Prostate gland (tissue), 2 donors: Measurements from ENCODE around the gene NDST1.

Experiments used
- POLR2A ChIP-seq: fragments of 450-650 bp; IDR thresholded peaks from one replicate; pipeline ENCODE4 v1.6.1; 2016; ENCODE audit warnings: antibody characterized with exemption, mild to moderate bottlenecking
- POLR2AphosphoS5 ChIP-seq: sonication (generic); formaldehyde crosslinking; IDR thresholded peaks from one replicate; pipeline ENCODE4 v1.6.1; 2017; ENCODE audit warnings: antibody characterized with exemption
- TF ChIP-seq, protein P1 (sequence below), 4 experiments: fragments of 200-600 bp in 2 of 4; fragments of 450-650 bp in 2 of 4; sonication (generic) in 2 of 4; IDR thresholded peaks; 1 replicate in 3 of 4; 2 replicates in 1 of 4; pipeline ENCODE4 v1.5.1; 2016 to 2019; ENCODE audit warnings: antibody characterized with exemption in 4 of 4, mild to moderate bottlenecking in 2 of 4, moderate library complexity in 2 of 4

DNA sequence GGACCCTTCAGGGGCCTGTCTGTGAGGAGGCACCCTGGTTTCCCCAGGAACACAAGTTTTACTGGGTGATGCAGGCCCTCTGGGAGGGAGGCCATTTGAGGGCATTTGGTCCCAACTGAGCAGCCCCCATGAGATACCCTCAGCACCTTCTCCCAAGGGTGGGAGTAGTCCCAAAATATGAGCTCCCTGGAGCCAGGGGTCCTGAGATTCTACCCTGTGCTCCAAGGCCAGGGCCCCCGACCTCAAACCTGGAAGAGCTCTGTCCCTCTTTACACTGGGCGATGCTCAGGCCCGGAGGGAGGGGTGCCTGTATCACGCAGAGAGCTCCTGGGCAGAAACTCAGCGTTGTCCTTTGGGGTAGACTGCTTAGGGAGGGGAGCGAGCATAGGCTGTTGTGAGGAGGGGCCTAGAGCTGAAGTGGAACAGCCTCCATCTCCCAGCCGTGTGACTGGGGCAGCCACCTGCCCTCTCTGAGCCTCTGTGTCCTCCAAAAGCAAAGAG is 68.6 kb downstream of the NDST1 start:
- TF ChIP-seq, protein P1, sequence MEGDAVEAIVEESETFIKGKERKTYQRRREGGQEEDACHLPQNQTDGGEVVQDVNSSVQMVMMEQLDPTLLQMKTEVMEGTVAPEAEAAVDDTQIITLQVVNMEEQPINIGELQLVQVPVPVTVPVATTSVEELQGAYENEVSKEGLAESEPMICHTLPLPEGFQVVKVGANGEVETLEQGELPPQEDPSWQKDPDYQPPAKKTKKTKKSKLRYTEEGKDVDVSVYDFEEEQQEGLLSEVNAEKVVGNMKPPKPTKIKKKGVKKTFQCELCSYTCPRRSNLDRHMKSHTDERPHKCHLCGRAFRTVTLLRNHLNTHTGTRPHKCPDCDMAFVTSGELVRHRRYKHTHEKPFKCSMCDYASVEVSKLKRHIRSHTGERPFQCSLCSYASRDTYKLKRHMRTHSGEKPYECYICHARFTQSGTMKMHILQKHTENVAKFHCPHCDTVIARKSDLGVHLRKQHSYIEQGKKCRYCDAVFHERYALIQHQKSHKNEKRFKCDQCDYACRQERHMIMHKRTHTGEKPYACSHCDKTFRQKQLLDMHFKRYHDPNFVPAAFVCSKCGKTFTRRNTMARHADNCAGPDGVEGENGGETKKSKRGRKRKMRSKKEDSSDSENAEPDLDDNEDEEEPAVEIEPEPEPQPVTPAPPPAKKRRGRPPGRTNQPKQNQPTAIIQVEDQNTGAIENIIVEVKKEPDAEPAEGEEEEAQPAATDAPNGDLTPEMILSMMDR (IDR thresholded peaks at IDR 0.05), result no peak
- TF ChIP-seq POLR2A (no peak), POLR2AphosphoS5 (no peak)
